NCI-H774 (cell line): ENCODE data around the gene SLC39A7.

Experiments used
- DNase-seq: peaks from one replicate; lab custom pipeline; 2025; lab: John Stamatoyannopoulos, UW

The SLC39A7 gene

DNA sequence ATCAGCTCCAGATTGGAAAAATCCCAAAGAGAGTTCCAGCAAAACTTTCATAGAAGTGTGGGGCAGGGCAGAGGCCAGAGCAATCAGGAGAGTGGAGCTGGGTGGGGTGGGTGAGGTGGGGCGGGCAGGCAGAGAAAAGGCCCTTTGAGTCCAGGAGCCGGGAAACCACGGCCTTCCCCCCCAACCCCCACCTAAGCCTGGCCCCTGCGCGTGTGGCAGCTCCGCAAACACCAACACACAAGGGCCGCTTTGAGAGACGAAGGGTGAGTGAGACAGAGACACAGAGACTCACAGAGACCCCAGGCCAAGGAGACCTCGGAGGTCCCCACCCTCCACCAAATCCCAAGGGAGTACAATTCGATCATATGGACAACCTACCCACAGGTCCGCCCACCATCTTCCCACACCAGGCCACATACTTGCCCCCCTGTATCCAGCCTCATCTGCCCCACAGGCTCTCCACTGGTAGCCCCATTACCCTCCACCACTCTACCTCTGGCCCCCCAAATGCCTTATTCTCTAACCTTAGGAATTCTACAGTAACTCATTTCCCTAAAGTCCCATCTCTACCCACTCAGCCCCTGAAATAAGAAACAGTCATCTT is 10.1 kb upstream of the SLC39A7 start:
- no peak for DNase-seq

DNA sequence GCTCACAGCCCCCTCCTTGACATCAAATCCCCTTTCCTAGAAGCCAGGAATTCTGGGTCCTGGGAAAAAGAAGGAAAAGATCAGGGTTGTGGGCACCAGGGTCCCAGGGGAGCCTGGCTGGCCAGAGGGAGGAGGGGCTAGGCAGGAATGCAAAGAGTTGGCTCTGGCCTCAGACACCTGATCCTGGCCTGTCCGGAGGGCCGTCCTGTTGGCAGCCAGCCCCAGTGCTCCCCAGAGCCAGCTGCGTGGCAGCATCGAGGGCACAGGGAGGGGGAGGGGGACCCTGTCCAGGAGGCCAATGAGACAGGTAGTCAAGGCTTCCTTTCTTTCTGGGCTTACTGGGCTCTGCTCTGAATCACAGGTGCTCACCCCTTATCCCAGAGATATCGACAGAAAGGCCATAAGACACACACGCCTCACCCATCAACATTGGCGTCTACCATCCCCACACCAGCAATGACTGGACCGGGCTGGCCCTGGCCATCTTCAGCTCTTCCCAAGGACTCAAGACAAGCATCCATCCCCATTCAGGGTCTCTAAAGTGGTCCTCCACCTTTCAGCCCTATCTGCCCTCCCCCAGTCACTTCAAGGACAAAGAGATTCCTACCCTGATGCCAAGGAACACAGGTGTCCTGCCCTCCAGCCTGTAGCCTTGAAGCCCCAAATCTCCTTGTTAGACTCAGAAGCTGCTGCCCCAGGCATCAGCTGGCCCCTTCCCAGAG is 9.1 kb upstream of the SLC39A7 start:
- no peak for DNase-seq

DNA sequence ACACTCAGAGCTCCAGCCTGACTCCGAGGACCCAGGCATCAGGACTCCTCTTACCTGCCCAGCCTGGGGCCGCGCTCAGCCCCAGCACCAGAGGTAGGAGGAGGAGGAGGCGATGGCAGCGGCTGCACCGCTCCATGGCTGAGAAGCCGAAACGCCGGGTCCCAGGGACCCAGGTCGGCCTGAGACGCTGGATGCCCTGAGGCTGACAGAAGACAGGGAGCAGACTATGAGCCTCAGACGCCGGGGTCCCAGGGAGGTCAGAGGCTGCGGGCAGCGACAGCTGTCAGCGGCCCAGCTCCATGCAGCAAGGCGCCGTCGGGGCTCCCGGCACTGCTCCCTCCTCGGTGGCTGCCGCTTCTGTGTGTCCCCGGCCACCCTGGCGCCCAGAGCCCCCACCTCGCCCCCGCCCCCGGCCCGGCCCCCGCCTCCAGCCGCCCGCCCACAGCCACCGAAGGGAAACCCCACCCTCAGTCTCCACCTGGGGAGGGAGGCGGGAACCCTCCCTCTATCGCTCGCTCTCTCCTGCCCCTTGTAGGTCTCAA is 8.5 kb upstream of the SLC39A7 start, which contains the start of gene COL11A2:
Gene COL11A2, minus strand, starts transcription at position 363 of the 542 bp plus-strand sequence. Its CDS starts 227 bp downstream, at position 136.
- no peak for DNase-seq

DNA sequence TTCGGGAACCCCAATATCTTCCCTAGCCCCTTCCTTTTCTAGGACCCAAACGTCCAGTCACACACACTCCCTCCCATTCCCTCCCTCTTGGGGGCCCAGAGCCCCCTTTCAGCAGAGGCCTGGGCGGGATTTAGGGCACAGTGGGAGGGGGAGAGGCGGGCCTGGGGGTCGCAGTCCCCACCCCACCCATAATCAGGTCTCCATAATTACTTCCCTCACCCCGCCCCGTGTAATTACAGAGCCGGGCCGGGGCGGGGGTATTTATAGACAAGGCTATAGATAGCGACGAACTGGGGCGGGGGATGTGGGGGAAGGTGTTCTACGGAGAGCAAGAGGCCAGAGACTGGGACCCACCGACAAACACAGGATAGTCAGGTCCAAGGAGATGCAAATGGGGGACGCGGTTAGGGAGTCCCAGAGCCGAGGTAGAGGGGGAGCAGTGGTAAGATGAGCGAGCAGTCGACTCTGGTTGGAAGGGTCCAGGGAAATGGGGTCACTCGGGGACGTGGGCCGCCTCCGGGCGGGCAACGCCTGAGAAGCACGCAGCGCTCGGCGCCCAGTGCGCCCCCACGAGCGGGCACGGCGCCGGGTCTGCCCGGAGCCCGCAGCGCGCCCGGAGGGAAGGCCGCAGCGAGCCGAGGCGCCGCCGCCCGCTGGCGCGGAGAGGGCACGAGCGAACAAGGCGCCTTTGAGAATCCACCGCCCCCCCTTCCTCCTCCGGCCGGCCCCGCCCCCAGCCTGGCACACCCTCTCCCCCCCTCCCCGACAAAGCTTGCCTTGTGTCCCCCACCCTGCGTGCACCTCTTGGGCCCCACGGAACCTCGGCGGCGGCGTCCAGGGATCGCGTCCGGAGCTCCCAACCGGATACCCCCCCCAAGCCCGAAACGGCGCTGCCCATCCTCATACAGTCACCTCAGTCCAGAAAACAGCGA is 7.7 kb upstream of the SLC39A7 start:
- DNase-seq = no peak

DNA sequence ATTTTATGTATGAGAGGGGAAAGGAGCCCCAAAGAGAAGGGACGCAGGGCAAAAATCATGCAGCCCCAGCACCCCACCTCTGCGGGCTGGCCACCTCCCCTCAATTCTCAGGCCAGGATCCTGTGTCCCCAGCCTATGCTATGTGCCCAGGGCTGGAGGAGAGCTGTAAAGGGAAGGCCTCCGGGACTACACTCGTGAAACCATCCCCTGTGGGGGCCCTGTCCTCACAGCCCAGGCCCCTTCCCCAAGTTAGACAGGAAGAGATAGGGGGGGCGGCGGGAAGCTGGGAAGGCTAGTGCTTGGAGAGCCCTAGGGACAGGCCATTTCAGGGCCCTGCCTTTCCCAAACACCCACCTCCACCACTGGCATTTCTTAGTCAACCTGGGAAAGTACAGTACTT is 7.0 kb upstream of the SLC39A7 start:
- no peak for DNase-seq

DNA sequence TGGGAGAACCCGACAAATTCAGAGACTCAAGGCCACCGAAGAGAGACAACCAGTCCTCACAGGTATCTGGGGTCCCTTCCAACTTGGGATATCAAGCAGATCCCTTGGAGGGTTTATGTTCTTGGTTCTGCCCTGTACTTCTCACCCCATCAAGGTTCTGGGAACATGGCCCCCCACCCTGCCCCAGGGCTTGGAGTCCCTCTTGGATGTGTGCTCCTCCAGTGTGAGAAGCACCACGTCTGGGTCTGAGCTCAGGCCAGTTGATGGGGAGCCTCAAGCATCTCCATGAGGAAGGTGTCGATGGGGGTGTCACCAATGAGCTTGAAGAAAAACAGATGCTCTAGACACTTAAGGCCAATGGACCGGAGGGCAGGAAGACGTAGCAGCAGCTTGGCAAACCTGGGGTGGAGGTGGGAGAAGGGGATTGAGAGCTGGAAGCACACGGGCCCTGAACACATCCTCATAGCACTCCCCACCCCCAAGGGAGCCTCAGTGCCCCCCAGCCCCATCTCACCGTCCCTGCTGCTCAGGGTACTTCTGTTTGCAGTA is 6.2 kb upstream of the SLC39A7 start:
- DNase-seq = no peak

DNA sequence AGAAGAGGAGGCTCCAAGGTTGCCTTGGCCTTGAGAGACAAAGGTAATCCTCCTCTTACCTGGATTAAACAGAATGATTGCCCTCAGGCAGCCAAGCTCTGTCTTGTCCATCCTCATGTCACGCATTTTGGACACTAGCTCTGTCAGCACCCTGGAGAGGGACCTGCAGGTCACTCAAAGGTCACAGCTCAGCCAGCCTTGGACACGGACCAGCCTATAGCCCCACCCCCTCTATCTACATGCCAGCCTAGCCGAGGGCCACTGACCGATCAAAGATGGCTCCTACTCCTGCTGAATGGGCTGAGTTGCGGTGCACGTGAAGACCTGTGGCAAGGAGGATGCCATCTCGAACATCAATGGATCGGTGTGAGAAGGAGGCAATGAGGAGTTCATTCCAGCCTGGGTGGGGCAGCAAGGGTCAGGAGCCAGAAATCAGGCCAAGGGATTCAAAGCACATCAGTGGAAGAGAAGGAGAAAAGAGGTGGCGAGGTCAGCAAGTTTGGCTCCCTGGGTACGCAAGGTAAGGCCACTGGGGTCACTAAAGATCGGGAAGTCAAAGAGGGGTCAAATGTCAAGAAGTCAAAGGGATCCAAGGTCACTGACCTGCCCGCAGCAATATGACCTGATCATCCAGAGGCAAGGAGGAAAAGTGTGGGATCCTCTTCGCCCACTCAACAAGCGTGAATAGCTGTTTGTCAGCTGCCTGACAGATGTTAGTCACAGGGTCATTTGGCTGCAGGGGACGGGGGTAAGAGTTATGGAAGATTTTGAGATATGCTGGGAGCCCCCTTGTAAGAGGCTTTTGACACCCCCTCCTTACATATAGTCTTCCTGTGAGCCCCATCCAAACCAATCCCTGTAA is 5.1 kb upstream of the SLC39A7 start:
- DNase-seq = no peak

DNA sequence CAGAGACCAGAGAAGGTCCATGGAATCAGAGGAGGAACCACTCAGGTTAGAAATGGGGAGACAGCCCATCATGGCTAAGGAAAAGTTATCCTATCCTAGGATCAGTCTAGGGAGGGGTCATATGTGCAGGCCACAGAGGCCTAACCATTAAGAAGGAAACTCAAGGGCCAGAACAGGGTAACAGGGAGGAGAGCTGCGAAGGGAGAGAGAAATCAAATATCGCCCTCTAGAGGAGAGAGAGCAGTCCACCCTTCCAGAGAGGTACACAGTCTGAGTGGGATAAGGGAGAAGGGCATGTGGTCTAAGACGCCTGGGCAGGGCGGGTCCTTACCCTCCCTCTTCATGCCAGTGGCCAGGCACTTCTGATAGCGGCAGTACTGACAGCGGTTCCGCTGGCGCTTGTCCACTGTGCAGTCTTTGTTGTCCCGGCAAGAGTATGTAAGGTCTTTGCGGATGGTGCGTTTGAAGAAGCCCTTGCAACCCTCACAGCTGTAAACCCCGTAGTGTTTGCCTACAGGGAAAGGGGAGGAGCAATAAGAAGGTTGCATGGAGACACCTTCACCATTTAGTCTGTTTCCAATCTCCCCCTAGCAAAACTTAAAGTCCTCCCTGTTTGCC is 3.1 kb upstream of the SLC39A7 start:
- DNase-seq = peak; percentile 9

DNA sequence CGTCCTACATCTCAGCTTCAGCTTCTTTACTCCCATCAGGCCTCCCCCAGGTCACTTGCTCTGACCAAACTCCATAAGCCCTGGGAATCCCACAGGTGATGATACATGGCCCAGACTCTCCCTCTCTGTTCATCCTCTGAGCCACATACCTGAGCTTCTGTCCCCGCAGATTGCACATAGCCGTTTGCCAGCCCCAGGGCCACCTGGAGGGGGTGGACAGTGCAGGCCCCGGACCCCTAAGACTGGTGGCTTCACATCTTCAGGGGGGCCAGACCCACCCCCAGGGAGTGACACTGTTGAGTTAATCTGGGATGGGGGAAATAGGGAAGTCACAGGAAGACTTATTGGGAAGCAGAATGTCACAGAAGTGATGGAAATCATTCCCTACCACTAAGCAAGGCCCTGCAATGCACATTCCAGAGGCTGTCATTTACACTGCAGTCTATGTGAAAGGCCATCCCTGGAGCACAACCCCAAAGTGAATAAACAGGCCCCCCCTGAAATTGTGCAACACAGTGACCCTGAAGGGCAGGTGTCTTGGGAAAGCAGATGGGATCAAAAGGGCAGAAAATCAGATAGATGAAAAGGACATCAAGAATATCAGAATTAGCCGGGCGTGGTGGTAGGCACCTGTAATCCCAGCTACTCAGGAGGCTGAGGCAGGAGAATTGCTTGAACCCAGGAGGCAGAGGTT is 2.4 kb upstream of the SLC39A7 start:
- DNase-seq = no peak

DNA sequence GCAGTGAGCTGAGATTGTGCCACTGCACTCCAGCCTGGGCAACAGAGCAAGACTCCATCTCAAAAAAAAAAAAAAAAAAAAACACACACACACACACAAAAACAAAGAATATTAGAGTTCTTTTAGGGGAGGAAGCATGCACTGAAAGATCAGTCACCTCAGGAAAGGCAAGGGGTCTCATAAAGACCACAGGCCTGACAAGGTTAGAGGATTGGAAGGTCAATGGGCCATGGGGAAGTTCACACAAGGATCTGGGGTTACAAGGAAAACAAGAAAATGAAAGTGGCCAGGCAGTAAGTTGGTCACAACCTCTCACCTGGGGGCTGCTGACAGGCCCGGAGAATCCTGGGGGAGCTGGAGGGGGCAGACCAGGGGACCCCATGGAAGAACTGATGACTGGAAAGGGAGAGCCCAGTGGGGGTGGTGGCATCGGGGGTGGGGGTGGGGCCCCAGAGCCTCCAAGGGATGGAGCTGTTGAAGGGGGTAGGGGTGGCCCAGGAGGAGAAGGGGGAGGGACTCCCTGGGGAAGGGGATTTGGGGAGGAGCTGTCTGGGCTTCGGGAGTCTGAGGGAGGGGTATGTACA is 1.7 kb upstream of the SLC39A7 start:
- DNase-seq = no peak

DNA sequence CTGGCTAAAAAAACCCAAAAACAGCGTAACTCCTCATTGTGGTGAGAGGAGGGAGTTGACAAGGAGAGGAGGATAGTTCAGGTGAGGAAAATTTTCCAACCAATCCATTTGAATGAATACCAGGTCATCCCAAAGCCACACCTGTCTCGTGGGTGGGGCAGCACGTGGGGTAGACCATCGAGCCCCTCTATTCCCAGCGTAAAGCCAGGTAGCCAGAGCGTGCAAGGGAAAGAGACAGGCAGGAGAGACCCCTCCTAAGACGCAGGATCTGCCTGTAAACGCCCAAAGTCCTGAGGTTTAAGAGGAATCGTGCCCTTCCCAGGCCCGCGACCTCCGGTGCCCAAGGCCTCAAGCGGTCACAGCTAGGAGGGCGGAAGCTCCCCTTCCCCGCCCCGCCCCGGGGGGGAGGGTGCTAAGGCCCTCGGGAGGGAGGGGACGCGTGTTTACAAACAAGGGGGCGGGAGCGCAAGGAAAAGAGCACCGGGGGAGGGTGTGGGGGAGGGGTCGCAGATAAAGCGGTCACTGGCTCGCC is 914 bp upstream of the SLC39A7 start:
- DNase-seq = peak; percentile 74

DNA sequence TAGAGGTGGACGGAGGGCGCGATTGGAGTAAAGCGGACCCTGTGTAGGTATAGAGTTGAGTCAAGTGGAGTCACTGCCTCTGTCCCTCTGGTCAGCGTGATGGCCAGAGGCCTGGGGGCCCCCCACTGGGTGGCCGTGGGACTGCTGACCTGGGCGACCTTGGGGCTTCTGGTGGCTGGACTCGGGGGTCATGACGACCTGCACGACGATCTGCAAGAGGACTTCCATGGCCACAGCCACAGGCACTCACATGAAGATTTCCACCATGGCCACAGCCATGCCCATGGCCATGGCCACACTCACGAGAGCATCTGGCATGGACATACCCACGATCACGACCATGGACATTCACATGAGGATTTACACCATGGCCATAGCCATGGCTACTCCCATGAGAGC is 479 bp downstream of the SLC39A7 start:
- DNase-seq = no peak

DNA sequence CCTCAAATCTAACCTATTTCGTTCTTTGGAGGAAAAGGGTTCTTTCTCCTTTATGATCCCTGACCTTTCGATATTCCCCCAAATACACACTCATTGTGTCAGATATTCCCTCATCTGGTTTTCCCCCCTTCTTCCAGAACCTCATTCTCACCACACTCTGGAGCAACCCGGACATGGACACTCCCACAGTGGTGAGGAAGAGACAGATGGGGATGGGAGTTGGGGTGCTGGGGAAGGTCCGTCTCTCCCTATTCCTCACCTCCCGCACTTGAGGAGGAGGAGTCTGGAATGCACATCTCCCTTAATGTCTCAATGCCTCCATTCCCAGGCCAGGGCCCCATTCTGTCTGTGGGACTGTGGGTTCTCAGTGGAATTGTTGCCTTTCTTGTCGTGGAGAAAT is 1.3 kb downstream of the SLC39A7 start:
- no peak for DNase-seq

DNA sequence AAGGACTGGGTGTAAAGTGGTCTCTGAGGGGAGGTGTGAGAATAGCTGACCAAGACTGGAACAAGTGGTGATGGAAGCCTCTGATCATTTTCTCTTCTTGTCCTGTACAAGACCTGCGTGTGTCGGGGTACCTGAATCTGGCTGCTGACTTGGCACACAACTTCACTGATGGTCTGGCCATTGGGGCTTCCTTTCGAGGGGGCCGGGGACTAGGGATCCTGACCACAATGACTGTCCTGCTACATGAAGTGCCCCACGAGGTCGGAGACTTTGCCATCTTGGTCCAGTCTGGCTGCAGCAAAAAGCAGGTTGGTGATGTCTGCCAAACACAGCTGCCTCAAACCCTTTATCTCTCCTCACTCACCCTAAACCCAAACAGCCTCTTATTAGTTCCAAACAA is 2.1 kb downstream of the SLC39A7 start:
- no peak for DNase-seq

DNA sequence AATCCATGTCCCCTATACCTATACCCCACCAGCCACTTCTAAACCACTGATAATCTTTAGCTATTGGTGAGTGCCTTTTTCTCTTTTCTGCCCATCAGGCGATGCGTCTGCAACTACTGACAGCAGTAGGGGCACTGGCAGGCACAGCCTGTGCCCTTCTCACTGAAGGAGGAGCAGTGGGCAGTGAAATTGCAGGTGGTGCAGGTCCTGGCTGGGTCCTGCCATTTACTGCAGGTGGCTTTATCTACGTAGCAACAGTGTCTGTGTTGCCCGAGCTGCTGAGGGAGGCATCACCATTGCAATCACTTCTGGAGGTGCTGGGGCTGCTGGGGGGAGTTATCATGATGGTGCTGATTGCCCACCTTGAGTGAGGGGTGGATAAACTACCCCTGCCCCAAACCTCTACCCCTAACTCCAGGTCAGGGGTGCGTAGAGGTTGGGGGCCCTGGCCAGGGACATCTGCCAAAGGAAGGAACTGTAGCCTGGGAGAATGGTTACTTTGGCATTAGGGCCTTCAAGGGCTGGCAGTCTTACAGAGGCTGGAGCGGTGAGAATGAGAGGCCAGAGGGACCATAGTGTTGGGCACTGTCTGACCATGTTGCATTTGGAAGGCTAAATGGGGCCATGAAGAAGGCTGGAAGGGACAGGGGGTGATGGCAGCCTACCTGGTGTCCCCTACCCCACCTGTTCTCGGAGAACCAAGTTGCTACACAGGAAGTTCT is 2.9 kb downstream of the SLC39A7 start:
- no peak for DNase-seq

DNA sequence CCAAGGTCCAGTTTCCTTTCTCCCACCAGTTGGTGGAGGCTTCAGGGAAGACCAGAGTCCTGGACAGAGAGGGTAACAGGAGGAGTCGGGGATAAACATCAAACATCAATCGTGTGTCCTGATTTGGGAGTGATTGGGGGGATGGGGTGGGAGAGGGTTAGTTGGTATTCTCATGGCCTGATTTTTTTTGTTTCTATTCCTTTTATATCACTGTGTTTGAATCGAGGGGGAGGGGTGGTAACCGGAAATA is 3.4 kb downstream of the SLC39A7 start:
- DNase-seq = no peak

DNA sequence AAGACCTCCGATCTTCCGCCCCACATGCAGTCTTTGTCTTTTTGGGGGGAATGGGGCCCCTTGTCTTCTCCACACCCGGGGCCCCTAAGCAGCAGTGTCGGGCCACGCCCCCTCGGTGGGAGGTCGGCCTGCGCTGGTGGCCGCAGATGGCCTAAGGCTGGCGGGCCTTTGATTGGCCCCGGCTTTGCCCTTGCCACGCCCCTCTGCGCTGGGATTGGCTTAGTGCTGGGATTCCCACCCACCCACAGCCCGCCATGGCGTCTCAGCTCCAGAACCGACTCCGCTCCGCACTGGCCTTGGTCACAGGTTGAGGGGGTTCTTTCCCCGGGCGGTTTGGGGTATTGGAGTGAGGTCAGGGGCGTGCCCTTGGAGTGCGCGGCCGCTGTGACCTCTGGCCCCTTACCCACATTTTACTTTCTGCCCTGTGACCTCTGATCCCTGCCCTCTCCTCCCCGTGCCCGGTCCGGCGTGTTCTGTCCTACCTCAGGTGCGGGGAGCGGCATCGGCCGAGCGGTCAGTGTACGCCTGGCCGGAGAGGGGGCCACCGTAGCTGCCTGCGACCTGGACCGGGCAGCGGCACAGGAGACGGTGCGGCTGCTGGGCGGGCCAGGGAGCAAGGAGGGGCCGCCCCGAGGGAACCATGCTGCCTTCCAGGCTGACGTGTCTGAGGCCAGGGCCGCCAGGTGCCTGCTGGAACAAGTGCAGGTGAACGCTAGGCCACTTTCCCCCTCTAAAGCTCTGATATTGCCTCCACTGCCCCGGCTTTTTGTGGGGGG is 3.9 kb downstream of the SLC39A7 start, which contains the start of gene HSD17B8:
Gene HSD17B8, plus strand, starts transcription at position 241 of the 776 bp plus-strand sequence. Its CDS starts 14 bp downstream, at position 255.
- DNase-seq = peak; percentile 93
